Stimulated activated CD8-positive, alpha-beta memory T cell treated with anti-CD3 and anti-CD28 coated beads, Interleukin-4, amount 100 ng/mL, for 4 hours (primary cell): ENCODE data around the gene SPRED2.

Experiments used
- DNase-seq, 2 donors: peaks; one replicate each; pipeline ENCODE4 v3.0.0-alpha.2; 2020; ENCODE audit warnings: low read depth in 2 of 2, low spot score in 1 of 2

The SPRED2 gene

DNA sequence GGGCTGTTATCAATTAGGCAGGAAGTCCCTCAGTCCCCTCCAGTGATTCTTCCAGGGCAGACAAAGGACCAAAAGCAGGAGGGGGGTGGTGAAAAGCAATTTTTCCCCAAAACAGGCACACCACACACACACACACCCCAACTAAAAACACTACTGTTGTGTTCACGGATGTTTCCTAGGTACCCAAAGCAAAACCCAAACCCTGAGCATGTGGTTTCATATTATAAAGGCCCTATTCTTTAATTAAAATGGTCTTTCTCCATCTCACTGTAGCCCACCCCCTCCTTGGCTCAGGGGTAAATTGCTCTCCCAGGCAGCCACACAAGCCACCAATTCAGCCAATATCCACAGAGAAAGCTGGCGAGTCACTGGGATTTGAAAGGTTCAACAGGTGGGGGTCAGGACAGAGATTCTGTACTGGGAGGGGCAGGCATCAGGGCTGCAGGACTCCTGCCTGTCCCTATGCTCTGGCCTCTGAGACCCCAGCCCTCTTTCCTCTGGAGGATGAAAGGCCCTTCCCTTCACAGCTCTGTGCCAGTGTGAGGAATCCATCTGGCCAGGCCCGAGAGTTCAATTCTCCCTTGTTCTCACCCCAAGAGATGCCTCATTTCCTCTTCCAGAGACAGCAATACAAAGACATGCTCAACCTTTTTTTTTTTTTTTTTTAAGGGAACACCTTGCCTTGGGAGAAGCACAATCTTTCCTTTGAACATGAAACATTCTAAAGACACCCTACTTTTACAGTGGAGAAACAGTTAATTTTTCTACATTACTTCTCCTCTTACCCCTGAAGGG is 43.6 kb downstream of the SPRED2 start:
- no peak for DNase-seq

GRCh38 chr2:65388051-65388531 is 44.3 kb downstream of the SPRED2 start:
- DNase-seq: no peak

DNA sequence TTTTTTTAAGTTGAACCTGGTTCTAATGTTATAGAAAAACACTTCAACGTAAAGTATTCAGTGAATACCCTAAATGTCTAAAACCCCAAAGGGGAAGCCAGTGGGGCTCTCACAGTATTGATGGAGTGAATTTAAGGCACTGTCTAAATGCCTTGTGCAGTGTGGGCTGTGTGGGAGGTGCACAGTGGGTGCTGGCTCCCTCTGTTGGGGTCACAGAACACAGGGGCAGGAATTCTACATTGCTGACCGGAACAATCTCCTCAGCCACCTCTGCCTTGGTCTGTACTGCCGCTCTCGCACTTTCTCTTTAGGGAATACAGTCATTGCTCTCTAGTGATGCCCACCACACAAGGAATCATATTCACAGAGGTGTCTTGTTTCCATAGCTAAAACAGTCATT is 45.4 kb downstream of the SPRED2 start:
- no peak for DNase-seq

DNA sequence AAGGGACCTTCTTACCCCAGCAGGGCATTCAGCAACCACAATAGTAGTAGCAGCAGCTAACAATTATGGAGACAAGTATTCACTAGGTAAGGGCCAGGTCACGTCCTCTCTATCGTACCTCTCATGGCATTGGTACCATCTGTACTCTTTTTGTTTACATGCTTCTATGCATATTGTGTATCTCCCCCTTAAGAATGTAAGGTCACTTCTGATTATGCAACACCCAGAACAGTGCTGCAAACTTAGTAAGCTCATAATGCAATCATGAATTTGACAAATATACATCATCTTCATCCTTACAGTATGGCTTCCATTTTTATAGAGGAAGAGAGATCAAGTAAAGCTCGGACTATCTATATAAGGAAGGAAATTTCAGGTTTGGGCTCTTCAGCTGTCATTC is 46.1 kb downstream of the SPRED2 start:
- DNase-seq: no peak

DNA sequence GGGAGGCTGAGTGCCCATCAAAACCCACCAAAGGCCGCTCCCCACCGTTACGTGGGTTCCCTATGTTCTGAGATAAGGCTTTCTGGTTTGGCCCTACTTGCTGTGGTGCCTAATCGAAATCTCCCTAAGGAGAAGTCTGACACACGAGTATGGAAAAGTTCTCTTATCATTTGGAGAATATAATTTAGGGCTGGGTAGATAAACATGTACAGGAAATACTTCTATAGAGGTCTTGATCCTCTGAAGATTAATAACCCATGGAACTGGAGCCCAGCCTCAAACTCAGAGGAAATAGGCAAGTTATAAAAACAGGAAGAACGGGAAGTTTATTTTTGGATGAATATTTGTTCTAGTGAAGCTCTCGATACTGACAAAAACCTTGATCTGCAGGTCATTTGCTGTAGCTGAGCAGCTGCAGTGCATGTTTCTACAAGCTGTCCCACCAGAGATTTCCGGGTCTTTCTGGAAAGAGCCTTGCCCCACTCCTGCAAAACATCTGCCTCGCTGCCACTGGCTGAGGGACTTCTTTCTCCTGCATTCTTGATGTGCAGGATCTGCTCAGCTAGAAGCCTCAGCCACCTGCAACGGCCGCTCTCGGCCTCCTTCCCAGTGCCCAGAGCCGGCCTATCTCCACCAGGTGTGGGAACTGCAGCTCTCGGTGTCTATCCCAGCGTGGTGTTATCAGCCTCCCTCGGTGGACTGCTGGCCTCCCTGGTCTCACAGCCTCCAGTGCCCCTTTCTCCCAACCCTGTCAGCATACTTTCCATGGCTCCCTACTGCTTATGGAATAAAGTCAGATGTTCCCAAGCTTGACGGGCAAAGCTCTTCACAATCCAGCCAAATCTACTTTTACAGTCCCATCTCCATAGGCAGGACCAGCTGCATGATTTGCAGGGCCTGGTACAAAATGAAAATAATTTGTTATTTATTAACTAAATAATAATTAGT is 48.6 kb downstream of the SPRED2 start:
- no peak for DNase-seq

- DNase-seq: peak; percentile 62 to 82
These were observed 49.5 kb downstream of the SPRED2 start for GRCh38 chr2:65382776-65383357.

- no peak for DNase-seq
These were observed 50.1 kb downstream of the SPRED2 start for GRCh38 chr2:65382323-65382722.

DNA sequence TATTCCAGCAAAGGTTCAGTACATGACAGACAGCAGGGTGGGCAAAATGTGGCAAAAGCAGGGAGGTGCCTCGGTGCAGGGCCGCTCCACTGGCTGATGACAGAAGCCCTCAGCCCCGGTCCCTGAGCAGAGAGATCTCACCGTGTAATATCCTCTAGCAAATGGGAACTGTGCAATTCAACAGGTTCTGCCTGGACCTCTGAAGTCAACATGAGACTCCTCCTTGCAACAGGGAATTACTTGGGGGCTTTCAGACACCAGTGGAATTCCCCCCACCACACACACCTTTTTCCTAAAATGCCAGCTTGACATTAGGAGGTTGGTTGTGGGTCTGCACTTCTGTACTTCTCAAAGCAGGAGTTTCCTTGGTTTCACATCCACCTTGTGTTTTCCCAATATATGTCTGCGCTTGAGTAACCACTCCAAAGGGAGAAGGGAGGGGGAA is 50.8 kb downstream of the SPRED2 start:
- no peak for DNase-seq

DNA sequence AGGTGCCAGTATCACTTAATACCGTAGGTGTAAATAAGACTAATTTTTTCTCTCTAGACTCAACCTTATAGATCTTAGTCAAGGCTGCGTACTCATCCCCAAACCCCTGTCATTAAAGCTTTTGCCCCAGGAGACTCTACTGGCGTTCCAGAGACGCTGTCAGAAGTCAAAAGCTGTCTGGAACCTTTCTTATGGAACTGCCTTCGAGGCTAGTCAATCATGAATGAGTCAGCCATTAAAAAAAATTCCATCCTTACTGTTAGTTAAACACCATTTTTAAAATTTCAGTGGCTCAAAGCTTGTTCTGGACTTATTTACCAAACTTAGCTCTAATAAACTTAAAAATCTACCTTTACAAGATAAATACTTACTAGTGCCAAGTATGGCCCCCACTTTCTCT is 52.1 kb downstream of the SPRED2 start:
- DNase-seq: no peak

DNA sequence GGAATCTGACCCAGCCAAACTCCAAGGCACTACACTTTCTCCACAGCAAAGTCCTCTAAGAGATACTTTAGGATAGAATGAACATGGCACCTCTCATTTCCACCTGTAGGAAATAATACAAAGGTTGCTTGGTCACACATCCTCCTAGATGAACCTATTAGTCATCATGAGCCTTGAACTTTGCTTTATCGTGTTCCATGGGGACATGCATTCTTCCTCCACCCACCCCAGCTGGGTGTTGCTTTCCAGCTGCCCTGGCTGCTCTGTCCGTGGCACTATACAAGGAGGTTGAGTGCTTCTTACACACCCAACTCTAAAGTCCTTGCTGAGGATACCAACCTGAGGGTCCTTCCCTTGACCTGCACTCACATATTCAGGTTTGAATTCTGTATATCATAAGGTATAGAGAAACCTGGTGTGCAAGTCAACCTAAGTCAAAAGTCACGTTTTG is 52.7 kb downstream of the SPRED2 start:
- no peak for DNase-seq

DNA sequence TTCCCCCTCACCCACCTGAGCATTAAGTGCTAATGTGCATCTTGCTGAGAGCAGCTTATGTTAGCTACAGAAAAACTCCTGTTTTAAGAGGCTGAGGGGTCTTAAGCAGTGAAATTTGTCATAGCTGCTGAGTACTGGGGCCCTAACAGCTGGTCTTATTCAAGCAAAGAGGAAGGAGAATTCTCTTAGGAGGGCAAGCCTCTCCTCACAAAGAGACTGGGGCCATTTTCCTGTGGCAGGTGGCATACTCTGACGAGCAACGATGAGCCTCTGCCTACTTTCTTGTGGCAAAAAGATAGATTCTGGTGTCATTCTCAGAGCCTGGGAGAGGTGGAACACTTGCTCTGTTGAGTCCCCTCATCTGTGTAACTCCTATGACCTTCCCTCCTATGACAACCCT is 53.2 kb downstream of the SPRED2 start:
- DNase-seq: no peak

DNA sequence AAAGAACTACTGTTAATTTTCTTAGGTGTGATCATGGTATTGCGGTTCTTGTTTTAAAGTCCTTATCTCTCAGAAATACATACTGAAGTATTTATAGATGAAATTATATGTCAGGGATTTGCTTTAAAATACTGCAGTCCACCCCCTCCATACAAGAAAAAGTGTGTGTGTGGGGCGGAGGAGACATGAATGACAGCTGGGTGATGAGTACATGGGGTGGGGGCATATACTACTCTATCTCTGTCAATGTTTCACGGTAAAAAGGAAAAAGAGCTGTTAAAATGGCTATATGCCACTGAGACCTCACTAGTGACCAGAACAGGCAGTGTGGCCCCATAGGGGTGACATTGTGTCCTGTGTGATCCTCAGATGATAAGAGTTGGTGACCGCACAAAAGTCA is 54.1 kb downstream of the SPRED2 start:
- DNase-seq: no peak

- no peak for DNase-seq
These were observed 54.7 kb downstream of the SPRED2 start for GRCh38 chr2:65377556-65378192.

GRCh38 chr2:65375723-65376122 is 56.7 kb downstream of the SPRED2 start:
- DNase-seq: no peak

DNA sequence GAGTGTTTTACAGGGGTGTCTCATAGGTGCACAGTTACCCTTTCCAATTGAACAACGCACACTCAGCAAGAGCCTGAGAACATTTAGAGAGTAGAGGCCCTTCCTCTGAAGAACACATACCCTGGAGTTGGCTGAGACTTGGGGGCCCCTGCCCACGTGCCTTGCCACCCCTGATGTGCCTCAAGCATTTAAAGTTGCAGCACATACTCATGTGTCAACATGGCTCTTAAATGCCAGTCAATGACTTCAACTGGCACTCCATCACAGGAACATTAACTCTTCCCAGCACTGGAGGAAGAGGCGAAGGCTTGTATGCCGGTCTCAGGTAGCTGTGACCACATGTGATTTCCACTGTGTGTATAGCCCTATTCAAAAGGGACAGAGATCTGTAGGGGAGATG is 57.4 kb downstream of the SPRED2 start:
- DNase-seq: no peak

- no peak for DNase-seq
These were observed 57.8 kb downstream of the SPRED2 start for GRCh38 chr2:65374575-65374974.

- no peak for DNase-seq
These were observed 59.0 kb downstream of the SPRED2 start for GRCh38 chr2:65373365-65373918.

DNA sequence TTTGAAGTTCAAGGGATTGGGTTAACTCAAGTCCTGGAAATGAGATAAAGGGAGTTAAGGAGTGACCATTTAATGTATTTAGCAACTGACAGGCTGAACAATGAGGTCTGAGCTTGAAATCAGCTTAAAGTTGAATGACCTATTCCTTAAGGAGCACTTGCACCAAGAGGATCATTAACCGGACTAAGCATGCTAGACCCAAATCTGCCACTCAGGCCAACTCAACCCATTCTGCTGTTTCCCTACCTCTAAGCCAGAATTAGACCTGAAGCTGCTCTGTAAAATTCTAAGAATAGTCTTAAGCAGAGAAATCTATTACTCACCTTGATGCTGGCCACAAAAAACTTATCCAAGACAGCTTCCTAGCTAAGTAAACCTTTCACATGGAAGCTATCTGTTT is 59.8 kb downstream of the SPRED2 start:
- DNase-seq: no peak

- DNase-seq: no peak
These were observed 61.3 kb downstream of the SPRED2 start for GRCh38 chr2:65371074-65371434.

DNA sequence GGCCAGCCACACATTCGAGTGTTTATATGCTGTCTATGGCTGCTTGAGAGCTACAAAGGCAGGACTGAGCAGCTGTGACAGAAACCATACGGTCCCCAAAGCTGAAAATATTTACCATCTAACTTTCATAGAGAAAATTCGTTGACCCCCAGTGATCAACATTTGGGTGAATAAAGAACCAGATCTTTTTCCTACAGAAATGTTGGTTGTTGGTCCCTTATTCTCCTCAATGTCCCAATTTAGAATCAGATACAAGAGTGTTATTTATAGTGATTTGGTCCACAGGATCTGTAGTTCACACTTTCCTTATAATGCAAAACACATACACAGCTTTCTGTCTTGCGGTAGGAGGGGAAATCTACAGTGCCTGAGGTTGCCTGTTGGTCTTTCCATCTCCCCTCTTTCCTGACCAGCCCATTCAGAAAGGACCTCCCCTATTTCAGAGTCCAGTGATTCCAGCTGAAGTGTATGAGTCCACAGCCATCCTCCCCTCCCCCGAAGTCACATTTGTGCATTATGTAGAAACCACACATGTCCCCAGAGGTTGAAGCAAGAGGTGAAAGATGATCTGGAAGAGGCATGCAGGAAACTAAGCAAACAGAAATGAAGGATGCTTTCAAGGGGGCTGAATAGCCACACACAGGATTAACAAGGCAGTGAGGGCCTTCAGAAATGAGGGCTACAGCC is 61.9 kb downstream of the SPRED2 start:
- DNase-seq: no peak
